CD4-positive, alpha-beta T cell treated with Interleukin-12 subunit alpha and Interleukin-12 subunit beta, for 1 hour (primary cell): ENCODE measurements around the gene ARMC12.
"Not testable (repeated sequence)": the region's sequence is repeated elsewhere in the genome, so short reads cannot be mapped to it uniquely, and the experiment has no call there.

ENCODE experiments used
- DNase-seq: peaks from one replicate; pipeline ENCODE4 v3.0.0-alpha.2; 2020

The ARMC12 gene

GRCh38 chr6:35719404-35719829 is 17.4 kb upstream of the ARMC12 start:
- no peak for DNase-seq

GRCh38 chr6:35719830-35720733 is 16.8 kb upstream of the ARMC12 start:
- peak; percentile 30 for DNase-seq

GRCh38 chr6:35722121-35722761 is 14.6 kb upstream of the ARMC12 start:
- no peak for DNase-seq

- DNase-seq, result no peak
Observed at GRCh38 chr6:35723587-35723986, 13.2 kb upstream of the ARMC12 start.

GRCh38 chr6:35724059-35724458 is 12.8 kb upstream of the ARMC12 start:
- no peak for DNase-seq

- no peak for DNase-seq
Observed at GRCh38 chr6:35724471-35724870, 12.4 kb upstream of the ARMC12 start.

- no peak for DNase-seq
Observed at GRCh38 chr6:35725081-35725708, 11.6 kb upstream of the ARMC12 start.

GRCh38 chr6:35725721-35726438 is 11.0 kb upstream of the ARMC12 start:
- DNase-seq, result no peak

- DNase-seq, result no peak
Observed at GRCh38 chr6:35727231-35727934, 9.4 kb upstream of the ARMC12 start.

- DNase-seq, result peak; percentile 91
Observed at GRCh38 chr6:35727935-35728682, 8.7 kb upstream of the ARMC12 start.

GRCh38 chr6:35728683-35729678 is 7.9 kb upstream of the ARMC12 start:
- DNase-seq, result peak; percentile 50

GRCh38 chr6:35729722-35730121 is 7.1 kb upstream of the ARMC12 start:
- DNase-seq, result no peak

GRCh38 chr6:35730745-35731413 is 6.0 kb upstream of the ARMC12 start:
- DNase-seq, result no peak

- peak; percentile 92 for DNase-seq
Observed at GRCh38 chr6:35731414-35731735, 5.5 kb upstream of the ARMC12 start.

- peak; percentile 93 for DNase-seq
Observed at GRCh38 chr6:35731736-35732532, 4.9 kb upstream of the ARMC12 start.

GRCh38 chr6:35733633-35734032 is 3.2 kb upstream of the ARMC12 start:
- DNase-seq, result no peak

GRCh38 chr6:35734319-35734718 is 2.5 kb upstream of the ARMC12 start:
- not testable (repeated sequence) for DNase-seq

- no peak for DNase-seq
Observed at GRCh38 chr6:35735452-35735851, 1.4 kb upstream of the ARMC12 start.
